ENCODE data around the gene MS4A10. TPM values are rescaled to one million over a fixed set of nuclear protein-coding genes. Genes with fewer than 3 reads are reported as not detected.
"Not testable (repeated sequence)": the region's sequence is repeated elsewhere in the genome, so short reads cannot be mapped to it uniquely, and the experiment has no call there.

The MS4A10 gene
- total RNA-seq, 6 experiments from 2014 or later, result not detected

GRCh38 chr11:60816590-60817157, 31.5 kb downstream of the MS4A10 start:
- no peak for DNase-seq
- no peaks in the 10 kb centered on the region for H3K4me1 Mint-ChIP-seq (ENCODE audit: low read depth)
- no peak overlapping the region for H3K27ac Mint-ChIP-seq
- H3K9me3 Mint-ChIP-seq, result peaks cover 21% of the 10 kb centered on the region
- no peak for TF ChIP-seq CTCF (IDR thresholded peaks at IDR 0.05)
- H3K4me3 Mint-ChIP-seq, result no peak overlapping the region
- H3K36me3 Mint-ChIP-seq (ENCODE audit: low read depth), result no peaks in the 10 kb centered on the region
- H3K27me3 Mint-ChIP-seq (ENCODE audit: insufficient read depth), result peaks cover 28% of the 10 kb centered on the region

DNA sequence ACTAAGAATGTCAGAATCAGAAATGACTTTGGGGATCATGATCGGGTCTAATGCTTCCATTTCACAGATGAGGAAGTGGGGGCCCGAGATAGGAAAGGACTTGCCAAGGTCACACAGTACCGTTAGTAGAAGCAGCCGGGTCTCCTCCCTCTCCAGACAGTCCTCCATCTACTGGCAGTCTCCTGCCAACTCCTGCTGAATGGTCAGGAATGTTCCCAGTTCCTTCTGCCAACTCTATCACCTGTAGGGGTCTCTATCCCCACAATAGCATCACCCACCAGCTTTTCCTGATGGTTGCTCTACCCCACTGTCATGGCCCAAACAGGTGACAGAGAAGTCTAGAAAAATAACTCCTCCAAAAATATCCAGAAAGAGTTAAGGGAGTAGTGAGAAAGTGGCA, 32.9 kb downstream of the MS4A10 start:
- Mint-ChIP-seq H3K9me3 (peaks cover 15% of the 10 kb centered on the region), H3K27me3 (ENCODE audit: insufficient read depth) (peaks cover 27% of the 10 kb centered on the region), H3K36me3 (ENCODE audit: low read depth) (no peaks in the 10 kb centered on the region), H3K4me3 (no peak overlapping the region), H3K4me1 (ENCODE audit: low read depth) (no peaks in the 10 kb centered on the region), H3K27ac (no peak overlapping the region)
- no peak for TF ChIP-seq CTCF (IDR thresholded peaks at IDR 0.05)
- DNase-seq, result no peak

- peaks cover 33% of the 10 kb centered on the region for H3K27me3 Mint-ChIP-seq (ENCODE audit: insufficient read depth)
- TF ChIP-seq CTCF (IDR thresholded peaks at IDR 0.05), result no peak
- no peaks in the 10 kb centered on the region for H3K4me1 Mint-ChIP-seq (ENCODE audit: low read depth)
- DNase-seq, result no peak
- no peak overlapping the region for H3K4me3 Mint-ChIP-seq
- H3K9me3 Mint-ChIP-seq, result peaks cover 7% of the 10 kb centered on the region
- no peak overlapping the region for H3K27ac Mint-ChIP-seq
- H3K36me3 Mint-ChIP-seq (ENCODE audit: low read depth), result no peaks in the 10 kb centered on the region
Measured at GRCh38 chr11:60821827-60822599, 36.9 kb downstream of the MS4A10 start.

DNA sequence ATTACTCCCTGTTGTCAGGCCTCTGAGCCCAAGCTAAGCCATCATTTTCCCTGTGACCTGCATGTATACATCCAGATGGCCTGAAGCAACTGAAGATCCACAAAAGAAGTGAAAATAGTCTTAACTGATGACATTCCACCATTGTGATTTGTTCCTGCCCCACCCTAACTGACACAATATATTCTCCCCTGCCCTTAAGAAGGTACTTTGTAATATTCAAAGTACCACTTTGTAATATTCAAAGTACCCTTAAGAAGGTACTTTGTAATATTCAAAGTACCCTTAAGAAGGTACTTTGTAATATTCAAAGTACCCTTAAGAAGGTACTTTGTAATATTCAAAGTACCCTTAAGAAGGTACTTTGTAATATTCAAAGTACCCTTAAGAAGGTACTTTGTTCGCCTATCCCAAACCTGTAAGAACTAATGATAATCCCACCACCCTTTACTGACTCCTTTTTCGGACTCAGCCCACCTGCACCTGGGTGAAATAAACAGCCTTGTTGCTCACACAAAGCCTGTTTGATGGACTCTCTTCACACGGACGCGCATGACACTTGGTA, 38.7 kb downstream of the MS4A10 start:
- not testable (repeated sequence) for H3K27ac Mint-ChIP-seq, H3K9me3 Mint-ChIP-seq

GRCh38 chr11:60825118-60825517, 40.0 kb downstream of the MS4A10 start:
- Mint-ChIP-seq H3K9me3 (no peaks in the 10 kb centered on the region), H3K27ac (no peak overlapping the region), H3K27me3 (ENCODE audit: insufficient read depth) (peaks cover 36% of the 10 kb centered on the region), H3K4me1 (ENCODE audit: low read depth) (no peaks in the 10 kb centered on the region), H3K36me3 (ENCODE audit: low read depth) (no peaks in the 10 kb centered on the region), H3K4me3 (no peak overlapping the region)
- DNase-seq, result no peak
- TF ChIP-seq CTCF (IDR thresholded peaks at IDR 0.05), result no peak

More for the DNA sequence above, 38.7 kb downstream of the MS4A10 start:
- H3K4me3 Mint-ChIP-seq; DNase-seq; H3K4me1 Mint-ChIP-seq (ENCODE audit: low read depth); H3K36me3 Mint-ChIP-seq (ENCODE audit: low read depth): not testable (repeated sequence)
- peaks cover 37% of the 10 kb centered on the region for H3K27me3 Mint-ChIP-seq (ENCODE audit: insufficient read depth)

DNA sequence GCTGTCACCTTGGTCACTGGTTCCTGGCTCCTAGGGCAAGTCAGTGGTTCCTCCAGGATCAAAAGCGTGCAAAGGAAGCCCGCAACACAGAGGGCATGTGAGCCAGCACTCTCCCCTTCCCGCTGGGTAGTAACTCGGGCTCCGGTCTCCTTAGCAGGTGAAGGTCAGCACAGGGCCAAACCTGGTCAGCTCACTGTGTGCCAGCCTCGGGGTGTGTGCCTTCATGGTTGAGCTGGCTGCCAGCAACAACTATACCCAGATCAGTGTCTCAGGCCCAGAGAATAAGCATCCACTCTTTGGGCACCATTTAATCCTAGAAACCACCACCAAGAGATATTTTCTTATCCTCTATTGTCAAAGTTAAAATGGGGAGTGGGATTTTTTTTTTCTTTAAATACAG, 40.7 kb downstream of the MS4A10 start:
- Mint-ChIP-seq H3K4me3 (no peak overlapping the region), H3K27me3 (ENCODE audit: insufficient read depth) (peaks cover 35% of the 10 kb centered on the region), H3K27ac (no peak overlapping the region), H3K9me3 (no peaks in the 10 kb centered on the region), H3K36me3 (ENCODE audit: low read depth) (no peaks in the 10 kb centered on the region), H3K4me1 (ENCODE audit: low read depth) (no peaks in the 10 kb centered on the region)
- no peak for TF ChIP-seq CTCF (IDR thresholded peaks at IDR 0.05)
- DNase-seq, result no peak

Measured in HFFc6 (cell line).